ENCODE results near the gene KEL. TPM values are rescaled to one million over a fixed set of nuclear protein-coding genes. Genes with fewer than 3 reads are reported as not detected.

KEL gene
- total and polyA plus RNA-seq, 2 experiments from 2014 or later: 8.7 to 12.8 TPM

DNA sequence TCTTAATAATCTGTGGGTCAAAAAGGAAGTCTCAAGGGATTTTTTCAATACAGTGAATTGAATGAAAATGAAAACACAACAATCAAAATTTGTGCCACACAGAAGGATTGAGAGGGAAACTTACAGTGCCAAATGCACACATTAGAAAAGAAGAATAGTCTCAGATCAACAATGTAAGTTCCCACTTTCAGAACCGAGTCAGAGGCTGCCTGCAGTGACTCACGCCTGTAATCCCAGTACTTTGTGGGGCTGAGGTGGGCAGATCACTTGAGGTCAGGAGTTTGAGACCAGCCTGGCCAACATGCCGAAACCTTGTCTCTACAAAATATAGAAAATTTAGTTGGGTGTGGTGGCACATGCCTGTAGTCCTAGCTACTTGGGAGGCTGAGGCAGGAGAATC is 12.5 kb upstream of the KEL start:
- no peak for DNase-seq (ENCODE audit: low spot score)
- Histone ChIP-seq H3K9me2 (replicated peaks; ENCODE audit: insufficient read depth) (no peaks in the 10 kb centered on the region), H2AFZ (no peak overlapping the region), H3K9me3 (ENCODE audit: low read depth) (no peaks in the 10 kb centered on the region), H3K27ac (no peak overlapping the region), H3K4me3 (no peak overlapping the region), H3K79me2 (no peaks in the 10 kb centered on the region), H3K27me3 (no peaks in the 10 kb centered on the region), H4K20me1 (ENCODE audit: insufficient read depth, poor library complexity, severe bottlenecking) (no peaks in the 10 kb centered on the region), H3K4me1 (ENCODE audit: insufficient read depth) (peaks cover 5% of the 10 kb centered on the region), H3K4me2 (no peak overlapping the region), H3K36me3 (replicated peaks; ENCODE audit: insufficient read depth, low read depth) (no peaks in the 10 kb centered on the region)
- no peak for TF ChIP-seq EZH2phosphoT487 (IDR thresholded peaks at IDR 0.05; ENCODE audit: low read depth, severe bottlenecking, unreplicated experiment)
- TF ChIP-seq, protein P1, sequence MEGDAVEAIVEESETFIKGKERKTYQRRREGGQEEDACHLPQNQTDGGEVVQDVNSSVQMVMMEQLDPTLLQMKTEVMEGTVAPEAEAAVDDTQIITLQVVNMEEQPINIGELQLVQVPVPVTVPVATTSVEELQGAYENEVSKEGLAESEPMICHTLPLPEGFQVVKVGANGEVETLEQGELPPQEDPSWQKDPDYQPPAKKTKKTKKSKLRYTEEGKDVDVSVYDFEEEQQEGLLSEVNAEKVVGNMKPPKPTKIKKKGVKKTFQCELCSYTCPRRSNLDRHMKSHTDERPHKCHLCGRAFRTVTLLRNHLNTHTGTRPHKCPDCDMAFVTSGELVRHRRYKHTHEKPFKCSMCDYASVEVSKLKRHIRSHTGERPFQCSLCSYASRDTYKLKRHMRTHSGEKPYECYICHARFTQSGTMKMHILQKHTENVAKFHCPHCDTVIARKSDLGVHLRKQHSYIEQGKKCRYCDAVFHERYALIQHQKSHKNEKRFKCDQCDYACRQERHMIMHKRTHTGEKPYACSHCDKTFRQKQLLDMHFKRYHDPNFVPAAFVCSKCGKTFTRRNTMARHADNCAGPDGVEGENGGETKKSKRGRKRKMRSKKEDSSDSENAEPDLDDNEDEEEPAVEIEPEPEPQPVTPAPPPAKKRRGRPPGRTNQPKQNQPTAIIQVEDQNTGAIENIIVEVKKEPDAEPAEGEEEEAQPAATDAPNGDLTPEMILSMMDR (IDR thresholded peaks at IDR 0.05; ENCODE audit: poor library complexity): no peak
- TF ChIP-seq EZH2 (IDR thresholded peaks at IDR 0.05; ENCODE audit: borderline replicate concordance): no peak
- 91% methylated on average over 3 of the region's 3 CpGs for WGBS (ENCODE audit: low lambda C conversion rate, missing lambda C conversion rate)

DNA sequence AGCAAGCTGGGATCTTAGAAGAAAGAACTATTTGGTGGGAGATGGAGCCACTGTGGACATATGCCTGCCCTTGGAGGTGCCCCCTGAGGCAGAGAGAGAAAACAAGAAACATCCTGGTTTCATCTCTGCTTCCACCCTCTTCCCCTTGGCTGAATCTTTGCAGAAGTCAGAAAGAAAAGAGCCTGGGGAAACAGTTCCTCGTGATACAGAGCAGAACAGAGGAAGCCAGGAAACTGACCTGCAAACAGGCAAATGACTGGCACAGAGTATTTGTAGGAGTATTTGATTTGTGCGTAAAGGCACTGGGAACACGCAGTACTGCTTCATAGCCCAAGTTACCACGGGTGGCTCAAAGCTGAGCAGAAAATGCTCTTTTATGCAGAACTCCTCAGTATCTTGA is 7.0 kb upstream of the KEL start:
- H3K79me2 ChIP-seq: no peaks in the 10 kb centered on the region
- no peak overlapping the region for H3K4me2 ChIP-seq
- no peaks in the 10 kb centered on the region for H3K27me3 ChIP-seq
- no peak for DNase-seq (ENCODE audit: low spot score)
- no peaks in the 10 kb centered on the region for H4K20me1 ChIP-seq (ENCODE audit: insufficient read depth, poor library complexity, severe bottlenecking)
- no peaks in the 10 kb centered on the region for H3K36me3 ChIP-seq (replicated peaks; ENCODE audit: insufficient read depth, low read depth)
- no peaks in the 10 kb centered on the region for H3K9me3 ChIP-seq (ENCODE audit: low read depth)
- no peak overlapping the region for H3K4me3 ChIP-seq
- no peak overlapping the region for H3K27ac ChIP-seq
- 42% methylated on average over 4 of the region's 4 CpGs for WGBS (ENCODE audit: low lambda C conversion rate, missing lambda C conversion rate)
- H3K4me1 ChIP-seq (ENCODE audit: insufficient read depth): peaks cover 6% of the 10 kb centered on the region
- TF ChIP-seq EZH2 (IDR thresholded peaks at IDR 0.05; ENCODE audit: borderline replicate concordance) (no peak), EZH2phosphoT487 (IDR thresholded peaks at IDR 0.05; ENCODE audit: low read depth, severe bottlenecking, unreplicated experiment) (no peak)
- TF ChIP-seq, protein P1 (IDR thresholded peaks at IDR 0.05; ENCODE audit: poor library complexity): no peak
- no peak overlapping the region for H2AFZ ChIP-seq
- no peaks in the 10 kb centered on the region for H3K9me2 ChIP-seq (replicated peaks; ENCODE audit: insufficient read depth)

DNA sequence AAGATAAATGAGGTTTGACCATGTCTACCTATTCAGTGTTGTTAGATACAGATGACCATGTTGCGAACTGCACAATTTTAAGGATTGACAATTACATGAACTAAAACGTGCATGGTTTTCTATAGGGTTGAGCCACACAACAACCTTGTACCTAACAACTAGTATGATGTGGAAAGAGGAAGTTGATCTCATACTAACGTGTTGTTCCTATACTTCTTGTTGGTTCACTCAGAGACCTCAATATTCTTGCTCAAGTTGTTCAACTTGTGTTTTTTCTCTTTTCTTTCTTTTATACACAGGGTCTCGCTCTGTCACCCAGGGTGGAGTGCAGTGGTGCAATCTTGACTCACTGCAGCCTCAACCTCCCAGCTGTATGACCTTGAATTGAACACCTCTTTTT is 6.1 kb upstream of the KEL start:
- no peaks in the 10 kb centered on the region for H3K79me2 ChIP-seq
- no peak overlapping the region for H3K4me3 ChIP-seq
- 87% methylated on average over 4 of the region's 4 CpGs for WGBS (ENCODE audit: low lambda C conversion rate, missing lambda C conversion rate)
- peaks cover 6% of the 10 kb centered on the region for H3K4me1 ChIP-seq (ENCODE audit: insufficient read depth)
- no peaks in the 10 kb centered on the region for H3K9me2 ChIP-seq (replicated peaks; ENCODE audit: insufficient read depth)
- no peak overlapping the region for H3K27ac ChIP-seq
- H3K36me3 ChIP-seq (replicated peaks; ENCODE audit: insufficient read depth, low read depth): no peaks in the 10 kb centered on the region
- no peaks in the 10 kb centered on the region for H3K27me3 ChIP-seq
- H3K9me3 ChIP-seq (ENCODE audit: low read depth): no peaks in the 10 kb centered on the region
- no peak overlapping the region for H2AFZ ChIP-seq
- DNase-seq (ENCODE audit: low spot score): no peak
- H3K4me2 ChIP-seq: no peak overlapping the region
- no peaks in the 10 kb centered on the region for H4K20me1 ChIP-seq (ENCODE audit: insufficient read depth, poor library complexity, severe bottlenecking)
- TF ChIP-seq, protein P1 (IDR thresholded peaks at IDR 0.05; ENCODE audit: poor library complexity): no peak
- TF ChIP-seq EZH2phosphoT487 (IDR thresholded peaks at IDR 0.05; ENCODE audit: low read depth, severe bottlenecking, unreplicated experiment) (no peak), EZH2 (IDR thresholded peaks at IDR 0.05; ENCODE audit: borderline replicate concordance) (no peak)
